ENCODE data around the gene GLRA1.

DNA sequence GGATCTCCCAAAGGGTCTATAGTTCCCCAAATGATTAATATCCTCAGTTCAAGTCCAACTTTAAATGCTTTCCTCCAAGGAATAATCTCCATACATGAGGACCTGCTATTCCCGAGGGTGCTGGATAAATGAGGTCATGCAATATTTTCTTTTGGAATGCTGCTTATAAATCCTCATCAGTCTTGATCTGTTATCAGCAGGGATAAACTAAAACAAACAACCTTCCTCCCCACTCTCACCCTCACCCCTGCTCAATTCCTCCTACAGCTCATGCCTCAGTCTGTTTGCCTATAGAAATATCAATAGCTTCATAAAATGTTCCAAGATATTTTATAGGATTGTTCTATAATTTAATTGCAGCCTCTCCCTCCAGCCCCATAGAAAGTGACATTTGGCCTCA is 61.1 kb downstream of the GLRA1 start:
- TF ChIP-seq TARDBP (IDR thresholded peaks at IDR 0.05) (no peak), SP1 (IDR thresholded peaks at IDR 0.05) (no peak), ARNT (IDR thresholded peaks at IDR 0.05) (no peak), BHLHE40 (IDR thresholded peaks at IDR 0.05; ENCODE audit: borderline replicate concordance) (no peak), FOXK2 (IDR thresholded peaks at IDR 0.05) (no peak), NFRKB (IDR thresholded peaks at IDR 0.05) (no peak)
- TF ChIP-seq, protein P1, sequence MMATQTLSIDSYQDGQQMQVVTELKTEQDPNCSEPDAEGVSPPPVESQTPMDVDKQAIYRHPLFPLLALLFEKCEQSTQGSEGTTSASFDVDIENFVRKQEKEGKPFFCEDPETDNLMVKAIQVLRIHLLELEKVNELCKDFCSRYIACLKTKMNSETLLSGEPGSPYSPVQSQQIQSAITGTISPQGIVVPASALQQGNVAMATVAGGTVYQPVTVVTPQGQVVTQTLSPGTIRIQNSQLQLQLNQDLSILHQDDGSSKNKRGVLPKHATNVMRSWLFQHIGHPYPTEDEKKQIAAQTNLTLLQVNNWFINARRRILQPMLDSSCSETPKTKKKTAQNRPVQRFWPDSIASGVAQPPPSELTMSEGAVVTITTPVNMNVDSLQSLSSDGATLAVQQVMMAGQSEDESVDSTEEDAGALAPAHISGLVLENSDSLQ (IDR thresholded peaks at IDR 0.05) = no peak

Data from HEK293T (cell line).